ENCODE results near the gene HOXA2. TPM values are rescaled to one million over a fixed set of nuclear protein-coding genes. Genes with fewer than 3 reads are reported as not detected.
A peak's percentile ranks its signal among the peaks of the same experiment; 100 is the strongest.

Gene HOXA2
- total RNA-seq, 1 donor from 2014 or later: 0.69 TPM

DNA sequence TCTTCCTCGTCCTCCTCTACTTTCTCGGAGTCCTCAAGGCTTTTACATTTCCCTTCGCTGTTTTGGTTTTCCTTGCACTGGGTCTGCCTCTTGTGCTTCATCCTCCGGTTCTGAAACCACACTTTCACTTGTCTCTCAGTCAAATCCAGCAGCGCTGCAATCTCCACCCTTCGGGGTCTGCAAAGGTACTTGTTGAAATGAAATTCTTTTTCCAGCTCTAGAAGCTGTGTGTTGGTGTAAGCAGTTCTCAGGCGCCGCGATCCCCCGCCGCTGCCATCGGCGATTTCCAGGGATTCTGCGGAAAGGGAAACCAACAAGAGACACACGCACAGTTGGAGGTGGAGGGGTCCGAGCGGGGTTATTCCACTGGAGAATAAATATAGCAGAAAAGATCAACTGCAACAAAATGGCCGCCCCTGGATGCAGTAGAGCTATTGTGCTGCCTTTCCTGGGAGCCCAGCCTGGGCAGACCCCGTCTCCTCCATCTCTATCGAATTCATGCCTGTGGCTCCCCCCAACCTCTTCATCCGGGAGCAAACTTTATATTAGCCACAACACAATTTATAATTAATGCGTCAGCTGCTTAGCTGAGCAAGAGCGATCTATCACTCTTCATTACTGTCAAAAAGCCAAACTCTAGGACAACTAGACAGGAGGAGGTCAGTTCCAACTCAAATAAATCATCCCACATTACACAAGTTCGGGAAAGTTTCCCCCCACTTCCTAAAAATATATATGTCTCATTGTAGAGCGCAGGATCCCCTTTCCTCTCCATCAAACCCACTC, 1.1 kb downstream of the HOXA2 start:
- DNase-seq (ENCODE audit: low read depth): no peak
- TF ChIP-seq, protein P1, sequence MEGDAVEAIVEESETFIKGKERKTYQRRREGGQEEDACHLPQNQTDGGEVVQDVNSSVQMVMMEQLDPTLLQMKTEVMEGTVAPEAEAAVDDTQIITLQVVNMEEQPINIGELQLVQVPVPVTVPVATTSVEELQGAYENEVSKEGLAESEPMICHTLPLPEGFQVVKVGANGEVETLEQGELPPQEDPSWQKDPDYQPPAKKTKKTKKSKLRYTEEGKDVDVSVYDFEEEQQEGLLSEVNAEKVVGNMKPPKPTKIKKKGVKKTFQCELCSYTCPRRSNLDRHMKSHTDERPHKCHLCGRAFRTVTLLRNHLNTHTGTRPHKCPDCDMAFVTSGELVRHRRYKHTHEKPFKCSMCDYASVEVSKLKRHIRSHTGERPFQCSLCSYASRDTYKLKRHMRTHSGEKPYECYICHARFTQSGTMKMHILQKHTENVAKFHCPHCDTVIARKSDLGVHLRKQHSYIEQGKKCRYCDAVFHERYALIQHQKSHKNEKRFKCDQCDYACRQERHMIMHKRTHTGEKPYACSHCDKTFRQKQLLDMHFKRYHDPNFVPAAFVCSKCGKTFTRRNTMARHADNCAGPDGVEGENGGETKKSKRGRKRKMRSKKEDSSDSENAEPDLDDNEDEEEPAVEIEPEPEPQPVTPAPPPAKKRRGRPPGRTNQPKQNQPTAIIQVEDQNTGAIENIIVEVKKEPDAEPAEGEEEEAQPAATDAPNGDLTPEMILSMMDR (conservative IDR thresholded peaks at IDR 0.05; ENCODE audit: low read depth, low read length): no peak
- peak overlapping the region; percentile 53 for H3K4me3 ChIP-seq (ENCODE audit: low read depth, low read length)

DNA sequence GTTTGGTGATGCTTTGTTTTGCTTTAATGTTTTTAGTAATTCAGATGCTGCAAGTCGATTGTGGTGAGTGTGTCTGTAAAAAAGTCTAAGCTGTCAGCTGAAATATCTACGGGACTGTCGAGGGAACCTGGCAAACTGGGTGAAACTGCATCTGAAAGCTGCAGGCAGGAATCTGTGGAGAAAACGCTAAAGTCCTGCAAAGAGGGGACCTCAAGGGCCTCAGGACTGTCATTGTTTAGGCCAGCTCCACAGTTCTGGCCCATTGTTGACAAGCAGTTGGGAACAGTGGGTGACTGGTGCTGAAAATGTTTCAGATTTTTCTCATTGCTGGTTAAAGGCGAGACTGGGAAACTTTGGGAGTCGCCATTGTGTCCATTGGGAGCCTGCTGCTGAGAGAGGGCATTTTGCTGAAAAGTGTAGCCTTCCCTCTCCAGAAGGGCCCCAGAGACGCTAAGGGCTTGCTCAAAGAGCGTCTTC, 1.8 kb downstream of the HOXA2 start:
- peak overlapping the region; percentile 53 for H3K4me3 ChIP-seq (ENCODE audit: low read depth, low read length)
- no peak for DNase-seq (ENCODE audit: low read depth)
- TF ChIP-seq, protein P1 (conservative IDR thresholded peaks at IDR 0.05; ENCODE audit: low read depth, low read length): no peak

DNA sequence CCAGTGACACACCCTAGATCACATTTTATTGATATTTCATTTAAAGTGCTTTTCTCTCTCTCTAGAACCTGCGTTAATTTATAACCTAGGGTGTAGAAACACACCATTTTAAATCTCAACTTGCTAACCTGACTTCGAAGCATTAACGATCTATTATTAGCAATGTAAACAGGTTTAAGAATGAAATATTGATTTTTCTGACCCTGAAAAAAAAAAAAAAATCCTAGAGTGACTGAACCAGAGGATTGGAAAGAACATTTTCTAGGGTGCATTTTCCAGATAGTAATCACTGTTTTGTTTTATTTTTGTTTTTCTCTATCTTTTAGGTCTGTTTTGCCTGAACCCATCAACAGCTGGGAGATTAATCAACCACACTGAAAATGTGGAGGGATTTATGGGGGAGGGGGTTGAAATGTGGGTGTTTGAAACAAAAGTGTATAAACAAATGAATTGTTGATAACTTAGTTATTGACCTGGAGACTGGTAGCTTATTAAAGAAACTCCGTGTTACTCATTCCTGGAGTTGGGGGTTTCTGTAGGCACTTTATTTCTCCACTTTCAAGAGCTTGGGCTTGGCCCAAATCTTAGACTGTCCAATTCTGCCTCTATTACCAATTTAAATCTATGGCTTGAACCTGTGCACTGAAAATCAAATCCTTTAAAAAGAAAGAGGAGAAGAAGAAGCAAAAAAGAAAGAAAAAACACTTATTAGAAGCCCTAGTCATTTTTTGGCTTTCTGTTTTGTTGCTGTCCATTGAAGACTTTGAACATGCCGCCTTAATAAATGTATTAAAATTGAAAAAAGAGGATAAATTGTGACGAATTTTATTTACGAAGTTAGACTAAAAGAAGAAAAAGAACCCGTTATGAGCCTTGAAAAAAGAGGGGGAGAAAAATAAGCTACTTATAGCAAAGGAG, 2.8 kb downstream of the HOXA2 start:
- DNase-seq (ENCODE audit: low read depth): no peak

DNA sequence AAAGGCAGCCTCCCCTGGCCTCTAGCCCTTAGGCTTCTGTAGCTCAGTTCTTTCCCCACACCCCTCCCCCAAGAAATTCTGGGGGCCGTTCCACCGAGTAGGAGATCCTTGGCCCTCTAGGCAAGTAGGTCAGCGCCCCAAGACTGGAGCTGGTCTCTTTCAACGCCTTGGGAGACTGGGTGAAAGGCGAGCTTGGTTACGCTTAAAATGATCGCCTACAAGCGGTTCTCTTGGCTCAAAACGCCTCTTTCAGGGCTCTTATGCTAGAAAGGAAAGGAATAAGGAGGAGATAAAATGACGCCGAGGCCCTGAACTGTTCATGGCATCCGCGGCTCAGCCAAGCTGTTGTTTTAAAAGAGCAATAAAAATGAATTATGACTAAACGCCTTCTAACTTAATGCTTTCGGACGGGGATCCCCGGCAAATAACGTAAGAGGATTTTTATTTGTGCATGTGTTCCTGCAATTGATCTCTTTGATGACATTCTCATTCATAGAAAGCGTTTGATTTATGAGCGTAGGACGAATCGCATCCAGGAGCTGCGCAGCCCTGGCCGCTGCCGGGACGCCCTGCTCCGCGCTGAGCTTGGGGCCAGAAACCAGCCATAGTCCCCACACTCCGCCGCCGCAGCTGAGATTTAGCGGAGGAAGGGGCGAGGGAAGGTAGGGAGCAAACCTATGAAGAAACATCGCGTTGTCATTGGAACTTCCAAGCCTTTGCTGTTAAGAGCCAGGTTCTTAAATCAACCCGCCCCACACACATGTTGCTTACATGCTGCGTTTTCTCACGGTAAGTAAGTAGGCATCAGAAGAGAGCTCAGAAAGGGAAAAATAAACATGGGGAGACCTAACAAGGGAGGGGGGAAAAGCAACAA, 3.7 kb downstream of the HOXA2 start:
- H3K4me3 ChIP-seq (ENCODE audit: low read depth, low read length): peak overlapping the region; percentile 96
- no peak for DNase-seq (ENCODE audit: low read depth)
- TF ChIP-seq, protein P1 (conservative IDR thresholded peaks at IDR 0.05; ENCODE audit: low read depth, low read length): no peak

More for the DNA sequence above, 2.8 kb downstream of the HOXA2 start:
- H3K4me3 ChIP-seq (ENCODE audit: low read depth, low read length): peak overlapping the region; percentile 96
- TF ChIP-seq, protein P1 (conservative IDR thresholded peaks at IDR 0.05; ENCODE audit: low read depth, low read length): no peak

DNA sequence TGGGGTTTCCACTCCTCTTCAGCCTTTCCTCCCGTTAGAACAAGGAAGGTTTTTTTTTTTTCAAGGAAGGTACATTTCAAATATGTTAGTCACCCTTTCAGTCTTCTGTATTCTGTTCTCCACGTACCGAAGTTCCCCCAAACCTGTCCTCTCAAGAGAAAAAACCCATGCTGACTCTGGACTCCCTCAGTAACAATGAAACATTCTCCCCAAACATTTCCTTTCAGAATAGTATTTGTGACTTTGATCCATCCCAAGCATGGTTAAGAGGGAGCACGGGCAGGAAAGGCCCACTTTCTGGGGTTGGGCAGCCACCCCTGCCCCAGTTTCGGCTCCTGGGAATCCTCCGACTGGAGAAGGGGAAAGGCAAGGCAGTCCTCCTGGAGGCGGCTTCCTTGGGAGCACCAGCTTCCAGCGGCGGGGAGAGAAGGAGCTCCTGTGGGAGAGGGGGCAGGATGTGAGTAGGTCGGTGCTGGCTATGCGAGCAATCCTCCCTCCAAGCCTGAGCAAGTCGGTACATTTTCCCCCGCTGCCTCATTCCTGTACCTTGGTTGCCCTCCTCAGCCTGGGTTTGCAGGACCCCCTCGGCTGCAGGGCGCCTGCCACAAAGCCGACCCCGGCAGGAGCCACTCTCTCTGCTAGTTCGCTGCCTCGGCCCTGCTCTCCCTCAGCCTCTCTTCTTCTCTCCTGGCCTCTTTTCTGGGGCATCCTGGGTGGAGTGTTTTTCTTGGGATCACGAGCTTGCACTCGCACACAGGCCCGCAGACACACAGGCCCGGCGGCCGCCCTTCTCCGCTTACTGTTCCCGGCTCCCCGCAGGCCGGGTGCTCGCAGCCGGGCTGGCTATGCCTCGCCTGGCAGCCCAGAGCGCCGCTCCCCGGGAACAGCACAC, 4.6 kb downstream of the HOXA2 start:
- H3K4me3 ChIP-seq (ENCODE audit: low read depth, low read length): peak overlapping the region; percentile 96
- DNase-seq (ENCODE audit: low read depth): no peak
- TF ChIP-seq, protein P1 (conservative IDR thresholded peaks at IDR 0.05; ENCODE audit: low read depth, low read length): peak; percentile 2

All from epithelial cell of proximal tubule (primary cell).